Measurements from ENCODE around the gene KATNB1. TPM values are rescaled to one million over a fixed set of nuclear protein-coding genes. Genes with fewer than 3 reads are reported as not detected.
A peak's percentile ranks its signal among the peaks of the same experiment; 100 is the strongest.

The KATNB1 gene
- polyA plus RNA-seq, 1 donor from 2014 or later, result 57.9 TPM

DNA sequence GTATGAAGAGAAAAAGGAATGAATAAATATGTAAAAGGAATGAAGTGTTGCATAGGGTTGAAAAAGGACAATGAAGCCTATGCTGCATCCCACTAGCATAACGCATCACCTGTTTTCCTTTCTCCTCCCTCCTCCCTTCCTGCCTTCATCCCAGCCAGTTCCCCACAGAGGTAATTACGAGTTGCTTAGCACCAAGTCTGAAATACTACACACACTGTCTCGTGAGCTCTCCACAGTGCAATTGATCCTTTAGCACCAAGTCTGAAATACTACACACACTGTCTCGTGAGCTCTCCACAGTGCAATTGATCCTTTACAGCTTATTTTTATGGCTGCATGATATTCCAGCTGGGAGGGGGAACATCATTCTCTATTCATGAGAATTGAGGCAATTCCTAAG, 42.0 kb upstream of the KATNB1 start:
- peak; percentile 91 for TF ChIP-seq POLR2AphosphoS5 (IDR thresholded peaks at IDR 0.05)
- no peak for TF ChIP-seq TAF1 (IDR thresholded peaks at IDR 0.05; ENCODE audit: low read depth)
- no peak for TF ChIP-seq EP300 (conservative IDR thresholded peaks at IDR 0.05; ENCODE audit: poor library complexity, severe bottlenecking)
- Histone ChIP-seq H3K79me2 (replicated peaks; ENCODE audit: insufficient read depth, low read length) (no peaks in the 10 kb centered on the region), H4K20me1 (ENCODE audit: insufficient read depth) (no peaks in the 10 kb centered on the region), H3K4me3 (ENCODE audit: low read length) (peak overlapping the region; percentile 19), H3K36me3 (ENCODE audit: insufficient read depth, low read length) (no peaks in the 10 kb centered on the region), H3K9me3 (ENCODE audit: low read length) (no peaks in the 10 kb centered on the region), H3K9ac (ENCODE audit: low read length) (no peak overlapping the region), H3K27me3 (ENCODE audit: insufficient read depth, low read depth, low read length) (no peaks in the 10 kb centered on the region), H3F3A (ENCODE audit: insufficient read depth, low read length, poor library complexity, severe bottlenecking) (no peaks in the 10 kb centered on the region), H3K9me2 (ENCODE audit: insufficient read depth, low read length) (no peaks in the 10 kb centered on the region), H2AFZ (ENCODE audit: low read depth, low read length) (no peak overlapping the region), H3K4me2 (ENCODE audit: low read length) (no peak overlapping the region), H3K27ac (ENCODE audit: low read length) (peak overlapping the region; percentile 33)

DNA sequence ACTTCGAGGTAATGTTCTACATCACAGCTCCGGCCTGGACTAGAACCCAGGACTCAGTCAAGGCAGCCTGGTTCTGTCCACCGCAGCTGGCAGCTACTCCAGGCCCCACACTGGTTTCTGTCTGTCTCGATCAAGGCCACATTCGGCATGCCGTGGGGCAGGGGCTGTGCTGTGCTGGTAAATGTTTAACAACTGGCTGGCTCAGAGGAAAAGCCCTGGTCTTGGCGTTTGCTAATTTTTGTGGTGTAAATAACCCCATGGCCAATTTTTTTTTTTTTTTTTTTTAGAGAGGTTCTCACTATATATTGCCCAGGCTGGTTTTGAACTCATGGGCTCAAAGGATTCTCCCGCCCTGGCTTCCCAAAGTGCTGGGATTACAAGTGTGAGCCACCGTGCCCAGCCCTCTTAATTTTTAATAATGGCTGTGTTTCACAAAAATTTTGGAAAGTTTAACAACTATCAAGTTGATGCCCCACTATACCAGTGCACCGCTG, 41.3 kb upstream of the KATNB1 start:
- TF ChIP-seq EZH2 (IDR thresholded peaks at IDR 0.05; ENCODE audit: borderline replicate concordance, insufficient read depth, low read length, poor library complexity, severe bottlenecking) (no peak), TAF1 (IDR thresholded peaks at IDR 0.05; ENCODE audit: low read depth) (no peak), MXI1 (conservative IDR thresholded peaks at IDR 0.05; ENCODE audit: poor library complexity, severe bottlenecking) (no peak)
- H2AFZ ChIP-seq (ENCODE audit: low read depth, low read length), result no peak overlapping the region
- H3K9me2 ChIP-seq (ENCODE audit: insufficient read depth, low read length), result no peaks in the 10 kb centered on the region
- H3K9ac ChIP-seq (ENCODE audit: low read length), result no peak overlapping the region
- no peaks in the 10 kb centered on the region for H3F3A ChIP-seq (ENCODE audit: insufficient read depth, low read length, poor library complexity, severe bottlenecking)
- no peaks in the 10 kb centered on the region for H4K20me1 ChIP-seq (ENCODE audit: insufficient read depth)
- no peaks in the 10 kb centered on the region for H3K36me3 ChIP-seq (ENCODE audit: insufficient read depth, low read length)
- H3K27me3 ChIP-seq (ENCODE audit: insufficient read depth, low read depth, low read length), result no peaks in the 10 kb centered on the region
- H3K4me3 ChIP-seq (ENCODE audit: low read length), result peak overlapping the region; percentile 59
- no peak overlapping the region for H3K27ac ChIP-seq (ENCODE audit: low read length)
- no peaks in the 10 kb centered on the region for H3K79me2 ChIP-seq (replicated peaks; ENCODE audit: insufficient read depth, low read length)
- no peaks in the 10 kb centered on the region for H3K9me3 ChIP-seq (ENCODE audit: low read length)
- H3K4me2 ChIP-seq (ENCODE audit: low read length), result no peak overlapping the region

DNA sequence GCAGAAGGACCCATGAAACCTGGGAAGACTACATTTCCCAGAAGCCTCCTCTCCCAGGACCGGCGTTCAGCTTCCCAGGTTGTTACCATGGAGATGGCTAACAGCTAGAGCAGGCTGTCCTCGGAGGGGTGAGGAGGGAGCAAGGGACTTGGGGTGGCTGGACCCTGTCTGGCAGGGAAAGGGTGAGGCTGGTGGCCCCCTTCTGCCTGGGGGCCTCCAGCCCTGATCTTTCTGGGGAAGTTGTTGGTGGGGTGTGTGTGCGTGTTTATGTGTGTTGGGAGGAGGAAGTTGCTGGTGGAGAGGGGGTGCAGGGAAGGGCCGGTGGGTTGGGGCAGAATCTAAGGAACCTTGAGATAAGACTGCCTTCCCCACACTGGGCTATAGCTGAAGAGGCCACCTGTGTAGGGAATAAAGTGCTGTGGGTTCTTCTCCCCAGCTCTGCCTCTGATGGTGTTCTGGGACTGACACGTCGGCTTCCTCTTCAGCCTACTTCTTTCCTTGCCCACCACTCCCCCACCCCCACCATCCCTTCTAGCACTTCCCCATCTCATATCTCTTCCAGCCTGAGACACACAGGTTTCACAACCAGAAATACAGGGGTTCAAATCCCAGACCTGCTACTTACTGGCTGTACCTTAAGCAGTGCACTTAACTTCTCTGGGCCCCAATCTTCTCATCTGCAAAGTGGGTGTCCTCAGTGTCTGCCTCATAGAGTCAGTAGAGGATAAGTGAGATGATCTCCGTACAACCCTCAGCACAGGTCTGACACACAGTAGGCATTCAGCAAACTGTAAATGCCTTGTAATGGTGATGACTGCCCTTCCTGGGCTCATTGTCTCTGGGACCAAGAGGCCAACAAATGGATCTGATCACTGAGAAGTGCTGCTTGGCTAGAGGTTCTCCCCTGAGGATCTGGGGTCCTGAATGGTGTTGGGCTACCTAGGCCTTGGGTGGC, 40.6 kb upstream of the KATNB1 start, which contains the start of gene DRC7:
DRC7 (plus strand) TSS at position 82 of the 955 bp plus-strand sequence. CDS start 3,144 bp downstream, outside the sequence.
- H3K27ac ChIP-seq (ENCODE audit: low read length), result peak within 1 kb of the TSS; percentile 19
- peak within 1 kb of the TSS; percentile 59 for H3K4me3 ChIP-seq (ENCODE audit: low read length)
- H2AFZ ChIP-seq (ENCODE audit: low read depth, low read length), result peak within 1 kb of the TSS; percentile 66
- no peaks in the 10 kb centered on the region for H4K20me1 ChIP-seq (ENCODE audit: insufficient read depth)
- TF ChIP-seq, protein P1, sequence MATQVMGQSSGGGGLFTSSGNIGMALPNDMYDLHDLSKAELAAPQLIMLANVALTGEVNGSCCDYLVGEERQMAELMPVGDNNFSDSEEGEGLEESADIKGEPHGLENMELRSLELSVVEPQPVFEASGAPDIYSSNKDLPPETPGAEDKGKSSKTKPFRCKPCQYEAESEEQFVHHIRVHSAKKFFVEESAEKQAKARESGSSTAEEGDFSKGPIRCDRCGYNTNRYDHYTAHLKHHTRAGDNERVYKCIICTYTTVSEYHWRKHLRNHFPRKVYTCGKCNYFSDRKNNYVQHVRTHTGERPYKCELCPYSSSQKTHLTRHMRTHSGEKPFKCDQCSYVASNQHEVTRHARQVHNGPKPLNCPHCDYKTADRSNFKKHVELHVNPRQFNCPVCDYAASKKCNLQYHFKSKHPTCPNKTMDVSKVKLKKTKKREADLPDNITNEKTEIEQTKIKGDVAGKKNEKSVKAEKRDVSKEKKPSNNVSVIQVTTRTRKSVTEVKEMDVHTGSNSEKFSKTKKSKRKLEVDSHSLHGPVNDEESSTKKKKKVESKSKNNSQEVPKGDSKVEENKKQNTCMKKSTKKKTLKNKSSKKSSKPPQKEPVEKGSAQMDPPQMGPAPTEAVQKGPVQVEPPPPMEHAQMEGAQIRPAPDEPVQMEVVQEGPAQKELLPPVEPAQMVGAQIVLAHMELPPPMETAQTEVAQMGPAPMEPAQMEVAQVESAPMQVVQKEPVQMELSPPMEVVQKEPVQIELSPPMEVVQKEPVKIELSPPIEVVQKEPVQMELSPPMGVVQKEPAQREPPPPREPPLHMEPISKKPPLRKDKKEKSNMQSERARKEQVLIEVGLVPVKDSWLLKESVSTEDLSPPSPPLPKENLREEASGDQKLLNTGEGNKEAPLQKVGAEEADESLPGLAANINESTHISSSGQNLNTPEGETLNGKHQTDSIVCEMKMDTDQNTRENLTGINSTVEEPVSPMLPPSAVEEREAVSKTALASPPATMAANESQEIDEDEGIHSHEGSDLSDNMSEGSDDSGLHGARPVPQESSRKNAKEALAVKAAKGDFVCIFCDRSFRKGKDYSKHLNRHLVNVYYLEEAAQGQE (IDR thresholded peaks at IDR 0.05; ENCODE audit: borderline replicate concordance), result no peak
- TF ChIP-seq EP300 (conservative IDR thresholded peaks at IDR 0.05; ENCODE audit: poor library complexity, severe bottlenecking), result peak; percentile 37
- no peaks in the 10 kb centered on the region for H3F3A ChIP-seq (ENCODE audit: insufficient read depth, low read length, poor library complexity, severe bottlenecking)
- H3K9me2 ChIP-seq (ENCODE audit: insufficient read depth, low read length), result no peaks in the 10 kb centered on the region
- H3K27me3 ChIP-seq (ENCODE audit: insufficient read depth, low read depth, low read length), result no peaks in the 10 kb centered on the region
- H3K36me3 ChIP-seq (ENCODE audit: insufficient read depth, low read length), result no peaks in the 10 kb centered on the region
- H3K4me2 ChIP-seq (ENCODE audit: low read length), result peak within 1 kb of the TSS; percentile 88
- H3K79me2 ChIP-seq (replicated peaks; ENCODE audit: insufficient read depth, low read length), result no peaks in the 10 kb centered on the region
- H3K9me3 ChIP-seq (ENCODE audit: low read length), result no peaks in the 10 kb centered on the region
- H3K9ac ChIP-seq (ENCODE audit: low read length), result peak within 1 kb of the TSS; percentile 17

Data from neural cell (in vitro differentiated cells).